K562 (cell line): ENCODE data around the gene FUZ. TPM values are rescaled to one million over a fixed set of nuclear protein-coding genes. Genes with fewer than 3 reads are reported as not detected.

ENCODE experiments used
- ATAC-seq: fragments of 200-7000 bp; cut with Tn5 transposase; 3 replicates; pipeline ENCODE4 v1.9.1; 2020; ENCODE audit warnings: moderate library complexity
- BruUV-seq: library from RNA; stranded (reverse); fragments of 400-500 nt; replicated peaks from 2 replicates; lab custom pipeline; 2021; lab: Mats Ljungman, UMichigan
- CTCF ChIA-PET: fragments of 300-600 bp; formaldehyde crosslinking; extraction: SDS; loops from one replicate; lab custom pipeline; 2021; ENCODE audit warnings: low intra/inter-chr PET ratio; lab: Yijun Ruan, JAX
- POLR2A ChIA-PET: fragments of 300-600, 350-650 bp; sonication (Branson Sonifier 250); formaldehyde crosslinking; extraction: SDS; loops from one replicate; lab custom pipeline; 2021; ENCODE audit warnings: antibody characterized with exemption, inconsistent platforms; lab: Yijun Ruan, JAX
- DNase-seq, 4 experiments: peaks; one replicate each; pipeline versions ENCODE4 v3.0.0 to v3.0.0-alpha.2; 2011 to 2018; ENCODE audit warnings: low spot score in 3 of 4, mixed read lengths in 3 of 4; ENCODE audit errors: extremely low read depth in 1 of 4
- FAIRE-seq: peaks from 2 replicates; lab custom pipeline; 2011; peaks lifted over from hg19 to GRCh38; lab: Jason Lieb, UNC
- H2AFZ ChIP-seq: 2 replicates; pipeline ENCODE4 v1.6.0; 2011; ENCODE audit warnings: low read depth, low read length, control low read depth, inconsistent platforms
- H3K27ac ChIP-seq: fragments of 200-600 bp; 3 replicates; pipeline ENCODE4 v1.8.0; 2011; ENCODE audit warnings: low read depth, mild to moderate bottlenecking, control low read depth, inconsistent platforms, low read length, moderate library complexity, mixed read lengths; ENCODE audit errors: extremely low read depth
- H3K27me3 ChIP-seq, 2 experiments: fragments of 300-600 bp in 1 of 2; 2 replicates in 1 of 2; 3 replicates in 1 of 2; pipeline versions ENCODE4 v1.6.0 to v1.8.0; 2011; ENCODE audit warnings: inconsistent platforms in 2 of 2, low read length in 2 of 2, mild to moderate bottlenecking in 1 of 2, mixed read lengths in 1 of 2, moderate library complexity in 1 of 2; ENCODE audit not compliant: control insufficient read depth in 2 of 2, insufficient read depth in 2 of 2
- H3K36me3 ChIP-seq: fragments of 300-600 bp; 3 replicates; pipeline ENCODE4 v1.8.0; 2011; ENCODE audit warnings: mild to moderate bottlenecking, low read length, inconsistent platforms; ENCODE audit not compliant: control insufficient read depth, insufficient read depth
- H3K4me1 ChIP-seq, 2 experiments: fragments of 200-600 bp in 1 of 2; replicated peaks in 1 of 2; 2 replicates in 1 of 2; 3 replicates in 1 of 2; pipeline versions ENCODE4 v1.5.1 to v1.8.0; 2011; ENCODE audit warnings: inconsistent platforms in 2 of 2, low read length in 2 of 2, mild to moderate bottlenecking in 1 of 2, mixed read lengths in 1 of 2, moderate library complexity in 1 of 2; ENCODE audit not compliant: control insufficient read depth in 2 of 2, insufficient read depth in 2 of 2
- H3K4me2 ChIP-seq: 2 replicates; pipeline ENCODE4 v1.6.1; 2011; ENCODE audit warnings: low read length, control low read depth, inconsistent platforms, mixed read lengths; ENCODE audit not compliant: insufficient read depth
- H3K4me3 ChIP-seq: fragments of 200-600 bp; sonication (generic), shearing (Covaris generic); 2 replicates; pipeline ENCODE4 v1.5.1; 2016; ENCODE audit warnings: control low read depth, inconsistent platforms
- H3K79me2 ChIP-seq: fragments of 200-600 bp; 3 replicates; pipeline ENCODE4 v1.8.0; 2011; ENCODE audit warnings: low read length, inconsistent platforms; ENCODE audit not compliant: control insufficient read depth, insufficient read depth
- H3K9ac ChIP-seq, 2 experiments: 2 replicates each; pipeline versions ENCODE4 v1.6.0 to v1.6.1; 2011; ENCODE audit warnings: low read depth in 2 of 2, low read length in 2 of 2, control low read depth in 1 of 2, inconsistent platforms in 1 of 2, mild to moderate bottlenecking in 1 of 2, mixed read lengths in 1 of 2; ENCODE audit not compliant: insufficient read depth in 1 of 2
- H3K9me1 ChIP-seq: one replicate; pipeline ENCODE4 v1.6.0; 2011; ENCODE audit warnings: inconsistent platforms, mild to moderate bottlenecking, low read length, moderate library complexity; ENCODE audit not compliant: control insufficient read depth, insufficient read depth
- H3K9me3 ChIP-seq: replicated peaks from 2 replicates; pipeline ENCODE4 v1.5.1; 2011; ENCODE audit warnings: low read depth, low read length, inconsistent platforms; ENCODE audit not compliant: control insufficient read depth, insufficient read depth
- H4K20me1 ChIP-seq: replicated peaks from 2 replicates; pipeline ENCODE4 v1.6.1; 2011; ENCODE audit warnings: low read length, inconsistent platforms, mixed read lengths; ENCODE audit not compliant: control insufficient read depth, insufficient read depth
- ARID1B ChIP-seq: fragments of 450-650 bp; IDR thresholded peaks from 2 replicates; pipeline ENCODE4 v1.6.1; 2016; ENCODE audit warnings: antibody characterized with exemption, mild to moderate bottlenecking, inconsistent platforms
- CBFA2T2 ChIP-seq: fragments of 450-650 bp; conservative IDR thresholded peaks from 2 replicates; pipeline ENCODE4 v1.6.1; 2017; ENCODE audit warnings: mild to moderate bottlenecking
- CBFA2T3 ChIP-seq: fragments of 450-650 bp; IDR thresholded peaks from 2 replicates; pipeline ENCODE4 v1.6.1; 2017
- CCAR2 ChIP-seq: fragments of 200-400 bp; formaldehyde crosslinking; IDR thresholded peaks from 2 replicates; pipeline ENCODE4 v1.6.1; 2017; ENCODE audit warnings: mild to moderate bottlenecking, low read depth, low read length
- CTBP1 ChIP-seq: fragments of 450-650 bp; IDR thresholded peaks from 2 replicates; pipeline ENCODE4 v1.6.1; 2016; ENCODE audit warnings: borderline replicate concordance
- DPF2 ChIP-seq: fragments of 450-650 bp; IDR thresholded peaks from 2 replicates; pipeline ENCODE4 v1.6.1; 2016
- ELF2 ChIP-seq: fragments of 250-450 bp; sonication (Bioruptor Pico); IDR thresholded peaks from 2 replicates; pipeline ENCODE4 v1.5.0; 2021; ENCODE audit warnings: mild to moderate bottlenecking
- GTF2F1 ChIP-seq: IDR thresholded peaks from 2 replicates; pipeline ENCODE4 v1.6.1; 2011; ENCODE audit warnings: low read depth, low read length, improper control_type of control experiment
- HDAC1 ChIP-seq, 2 experiments: fragments of 450-650 bp; IDR thresholded peaks; 2 replicates each; pipeline ENCODE4 v1.6.1; 2016 to 2017; ENCODE audit warnings: inconsistent platforms in 1 of 2, mild to moderate bottlenecking in 1 of 2, moderate library complexity in 1 of 2
- HDGF ChIP-seq: fragments of 450-650 bp; IDR thresholded peaks from 2 replicates; pipeline ENCODE4 v1.6.1; 2016
- HLTF ChIP-seq: fragments of 450-650 bp; IDR thresholded peaks from 2 replicates; pipeline ENCODE4 v1.6.1; 2016
- HMG20A ChIP-seq: fragments of 450-650 bp; formaldehyde crosslinking; conservative IDR thresholded peaks from 2 replicates; pipeline ENCODE4 v1.4.0; 2020; ENCODE audit warnings: mild to moderate bottlenecking, mixed read lengths
- KDM1A ChIP-seq, 2 experiments: fragments of 450-650 bp; IDR thresholded peaks; 2 replicates each; pipeline ENCODE4 v1.6.1; 2016; ENCODE audit warnings: mild to moderate bottlenecking in 2 of 2
- OTX1 ChIP-seq: fragments of 450-650 bp; formaldehyde crosslinking; IDR thresholded peaks from 2 replicates; pipeline ENCODE4 v1.4.0; 2022; ENCODE audit warnings: mild to moderate bottlenecking
- SMARCA4 ChIP-seq: fragments of 450-650 bp; IDR thresholded peaks from 2 replicates; pipeline ENCODE4 v1.6.1; 2016
- SUPT5H ChIP-seq: fragments of 450-650 bp; IDR thresholded peaks from 2 replicates; pipeline ENCODE4 v1.6.1; 2016
- ZBTB2 ChIP-seq: fragments of 450-650 bp; IDR thresholded peaks from 2 replicates; pipeline ENCODE4 v1.6.1; 2016; ENCODE audit warnings: antibody characterized with exemption
- ZNF124 ChIP-seq: sonication (generic); formaldehyde crosslinking; IDR thresholded peaks from 2 replicates; pipeline ENCODE4 v1.8.1; 2022; ENCODE audit warnings: missing genetic modification reagents
- ZNF316 ChIP-seq: fragments of 450-650 bp; IDR thresholded peaks from 2 replicates; pipeline ENCODE4 v1.6.1; 2016
- ZNF561 ChIP-seq: fragments of 450-650 bp; formaldehyde crosslinking; conservative IDR thresholded peaks from 2 replicates; pipeline ENCODE4 v1.4.0; 2020; ENCODE audit warnings: mild to moderate bottlenecking, moderate library complexity
- WGBS: fragments of 100-300 bp; shearing (Covaris generic); methylation state at CpG from one replicate; pipeline ENCODE4 v1.1.6; 2016; ENCODE audit warnings: low coverage, mixed read lengths; ENCODE audit not compliant: insufficient coverage; ENCODE audit errors: missing lambda C conversion rate; 5-methylcytosine and 5-hydroxymethylcytosine counted together
- in situ Hi-C: fragments of 300-500 bp; cut with MboI; formaldehyde crosslinking; loops from 4 replicates; pipeline ENCODE4 v1.15.0; 2018; ENCODE audit warnings: inconsistent platforms, mixed read lengths
- intact Hi-C: fragments of 100-400 bp; cut with micrococcal nuclease; formaldehyde crosslinking; loops from 2 replicates; pipeline ENCODE4 v1.14.2; 2022
- polyA plus RNA-seq, 8 experiments: library from polyadenylated mRNA; depleted of rRNA in 4 of 8; stranded (reverse) in 5 of 8; unstranded in 3 of 8; fragments of >200 nt; fragmentation: Nextera tagmentation in 2 of 8; fragmentation: Illumina TruSeq in 1 of 8; extraction: Ambion mirVana in 2 of 8; extraction: Trizol in 1 of 8; gene quantifications; 2 replicates each; pipeline versions ENCODE4 v1.2.1 to v1.2.3, GENCODE V29; 2011 to 2014; ENCODE audit warnings: inconsistent platforms in 1 of 8, missing spikeins in 1 of 8
- total RNA-seq, 7 experiments: library from RNA; depleted of rRNA in 6 of 7; stranded (reverse); fragments of >200 nt in 6 of 7; fragmentation: Illumina TruSeq in 2 of 7; extraction: Trizol in 2 of 7; gene quantifications; 2 replicates each; pipeline versions ENCODE4 v1.2.1 to v1.2.3, GENCODE V29; 2011 to 2021; ENCODE audit warnings: low replicate concordance in 1 of 7
- TF ChIP-seq, protein P1 (sequence below): fragments of 450-650 bp; formaldehyde crosslinking; conservative IDR thresholded peaks from 2 replicates; pipeline ENCODE4 v1.4.0; 2022; ENCODE audit warnings: mild to moderate bottlenecking, missing genetic modification characterization

The FUZ gene
- total and polyA plus RNA-seq, 9 of the 15 experiments (the other 6 are each of a cell fraction or from before 2014, with no cell fraction given), result 0.17 to 7.6 (median 3.6) TPM; not detected in 1

DNA sequence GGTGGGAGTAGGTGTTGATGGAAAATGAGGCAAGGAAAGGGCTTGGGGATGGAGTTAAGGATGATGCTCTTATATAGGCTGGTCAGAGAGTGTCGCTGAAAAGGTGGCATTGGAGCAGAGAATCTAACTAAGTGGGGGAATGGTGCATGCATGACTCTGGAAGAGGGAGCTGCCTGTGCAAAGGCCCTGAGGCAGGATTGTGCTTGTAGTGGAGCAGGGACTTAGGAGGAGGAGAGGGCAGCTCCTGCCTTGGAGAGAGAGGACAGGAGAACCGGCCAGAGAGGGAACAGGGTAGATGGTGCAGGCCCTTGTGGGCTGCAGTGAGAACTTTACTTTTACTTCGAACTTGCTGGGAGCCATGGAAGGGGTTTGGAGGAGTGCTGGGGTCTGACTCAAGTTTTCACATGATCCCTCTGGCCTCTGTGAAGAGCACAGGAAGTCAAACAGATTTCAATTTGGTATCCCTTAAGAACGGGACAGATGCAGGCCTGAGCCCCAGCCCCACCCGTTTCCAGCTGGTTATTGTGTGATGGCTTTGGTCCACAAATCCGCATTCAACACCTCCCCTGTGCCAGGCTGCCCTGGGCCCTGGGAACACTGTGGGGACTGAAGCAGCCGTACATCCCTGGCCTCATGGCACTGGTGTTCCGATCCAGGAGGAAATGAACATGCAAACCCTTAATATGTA is 39.3 kb downstream of the FUZ start (continued):
- TF ChIP-seq ZNF124 (CRISPR knock-in tag), result no peak
- no peak for TF ChIP-seq ELF2 (CRISPR knock-in tag)
- no peak for TF ChIP-seq GTF2F1
- TF ChIP-seq KDM1A (IDR thresholded peaks at IDR 0.05), result peak; percentile 38 to 40; a peak in 1 of 4 replicates
- TF ChIP-seq HDAC1 (IDR thresholded peaks at IDR 0.05), result peak in 1 of 2 experiments; percentile 16; a peak in 1 of 4 replicates

DNA sequence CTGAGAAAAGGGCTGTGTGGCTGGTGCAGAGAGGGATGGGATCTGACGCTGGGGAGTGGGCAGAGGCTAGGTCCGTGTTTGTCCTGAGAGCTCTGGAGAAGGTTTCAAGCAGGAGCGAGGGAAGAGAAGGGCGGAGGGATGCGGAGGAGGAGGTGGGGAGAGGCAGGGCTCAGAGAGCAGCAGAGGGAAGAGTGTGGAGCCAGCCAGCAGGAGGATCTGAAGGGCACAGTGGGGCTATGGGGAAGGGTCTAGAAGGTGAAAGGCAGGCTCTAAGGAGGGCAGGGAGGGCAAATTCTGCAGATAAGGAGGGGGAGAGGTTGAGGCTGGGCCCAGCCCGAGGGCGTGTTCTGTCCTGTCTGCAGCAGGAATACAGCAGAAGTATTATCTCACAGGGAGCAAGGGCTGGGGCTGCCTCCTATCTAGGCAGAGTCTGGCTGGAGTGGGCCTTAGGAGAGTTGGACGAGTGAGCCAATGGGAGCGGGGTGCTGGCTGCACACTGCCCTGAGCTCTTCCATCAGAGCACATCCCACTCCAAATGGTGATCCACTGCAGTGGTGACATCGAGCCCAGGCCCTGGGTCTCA is 40.2 kb downstream of the FUZ start:
- Histone ChIP-seq H3K27me3 (no peaks in the 10 kb centered on the region), H3K4me1 (peaks cover 58 to 81% of the 10 kb centered on the region in 2 experiments), H3K9me3 (no peaks in the 10 kb centered on the region), H3K4me3 (no peak overlapping the region), H4K20me1 (peaks cover 5% of the 10 kb centered on the region; the same call in 1 of the 2 replicates), H2AFZ (no peak overlapping the region), H3K4me2 (peak overlapping the region; percentile 73), H3K27ac (peak overlapping the region; percentile 60; the same call in 2 of the 3 replicates), H3K9ac (peak overlapping the region; percentile 48 to 80), H3K9me1 (peaks cover under 1% of the 10 kb centered on the region), H3K79me2 (peaks cover 90% of the 10 kb centered on the region), H3K36me3 (peaks cover 59% of the 10 kb centered on the region)
- no TSS peak for BruUV-seq
- ATAC-seq (peak; percentile 71), FAIRE-seq (peak; percentile 87), DNase-seq (peak in 3 of 4 experiments; percentile 25 to 83 (median 68))
- intact Hi-C loops, result no loop called here
- WGBS, result 20% methylated on average over 9 of the region's 10 CpGs
- CTCF ChIA-PET, result no interaction called here
- POLR2A ChIA-PET, result interaction anchor here (2.2 kb wide), 1 partner anchor 13 kb away, joined by 5 read pairs; no protein-coding TSS in a partner anchor
- in situ Hi-C loops, result no loop called here
- TF ChIP-seq ZNF316 (peak; percentile 83), HDGF (peak; percentile 93), ZBTB2 (peak; percentile 55; the same call in 1 of the 2 replicates), SUPT5H (peak; percentile 45; the same call in 1 of the 2 replicates), HMG20A (no peak), CBFA2T2 (0 out of 2 replicates have a peak, but pooled peaks have one; percentile 6), CBFA2T3 (peak; percentile 40; the same call in 1 of the 2 replicates), CCAR2 (no peak), SMARCA4 (0 out of 2 replicates have a peak, but pooled peaks have one; percentile 47), CTBP1 (peak; percentile 21; the same call in 1 of the 2 replicates), OTX1 (CRISPR knock-in tag) (0 out of 2 replicates have a peak, but pooled peaks have one; percentile 23), DPF2 (peak; percentile 47), HLTF (peak; percentile 43; the same call in 1 of the 2 replicates), ZNF561 (CRISPR knock-in tag) (no peak), ARID1B (peak; percentile 47), HDAC1 (IDR thresholded peaks at IDR 0.05) (peak in 1 of 2 experiments; percentile 54; a peak in 2 of 4 replicates)
- TF ChIP-seq, protein P1, sequence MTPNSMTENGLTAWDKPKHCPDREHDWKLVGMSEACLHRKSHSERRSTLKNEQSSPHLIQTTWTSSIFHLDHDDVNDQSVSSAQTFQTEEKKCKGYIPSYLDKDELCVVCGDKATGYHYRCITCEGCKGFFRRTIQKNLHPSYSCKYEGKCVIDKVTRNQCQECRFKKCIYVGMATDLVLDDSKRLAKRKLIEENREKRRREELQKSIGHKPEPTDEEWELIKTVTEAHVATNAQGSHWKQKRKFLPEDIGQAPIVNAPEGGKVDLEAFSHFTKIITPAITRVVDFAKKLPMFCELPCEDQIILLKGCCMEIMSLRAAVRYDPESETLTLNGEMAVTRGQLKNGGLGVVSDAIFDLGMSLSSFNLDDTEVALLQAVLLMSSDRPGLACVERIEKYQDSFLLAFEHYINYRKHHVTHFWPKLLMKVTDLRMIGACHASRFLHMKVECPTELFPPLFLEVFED, result peak; percentile 50; the same call in 1 of the 2 replicates
